Measurements from ENCODE around the gene LYSMD3.

DNA sequence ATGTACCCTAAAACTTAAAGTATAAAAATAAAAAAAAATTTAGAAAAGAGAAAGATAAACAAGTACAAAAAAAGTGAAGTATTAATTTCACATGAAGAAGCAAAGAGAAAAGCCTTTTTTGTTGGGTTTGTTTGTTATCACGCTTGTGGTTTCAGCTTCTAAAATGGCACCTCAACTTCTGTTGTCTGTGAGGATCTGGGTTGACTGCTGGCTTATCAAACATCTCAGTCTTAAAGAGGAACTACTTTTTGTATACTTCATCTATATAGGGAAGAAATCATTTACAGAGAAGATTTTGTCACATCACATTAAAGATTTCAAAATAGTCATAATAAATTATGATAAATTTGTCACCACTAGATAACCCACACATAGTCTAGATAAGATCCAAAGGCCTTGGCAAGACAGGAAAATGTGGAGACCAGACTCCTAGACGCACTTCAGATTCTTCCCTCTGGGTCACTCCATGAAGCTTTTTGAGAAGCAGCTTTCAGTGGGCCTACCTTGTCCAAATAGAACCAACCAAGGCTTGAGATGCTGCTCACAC is 20.4 kb upstream of the LYSMD3 start:
- TF ChIP-seq BCL11A (IDR thresholded peaks at IDR 0.05; ENCODE audit: low read depth, low read length) (no peak), CTCF (IDR thresholded peaks at IDR 0.05 in 2 of 3, conservative IDR thresholded peaks at IDR 0.05 in 1 of 3; ENCODE audit: control insufficient read depth in 2 of 3, extremely low read depth in 1 of 3, insufficient read depth in 1 of 3, low read depth in 3 of 3, low read length in 3 of 3) (no peak), JUNB (IDR thresholded peaks at IDR 0.05) (no peak), POLR2AphosphoS5 (IDR thresholded peaks at IDR 0.05; ENCODE audit: low read length) (no peak), ESRRA (IDR thresholded peaks at IDR 0.05; ENCODE audit: low read length) (no peak), POLR2A (IDR thresholded peaks at IDR 0.05; ENCODE audit: low read depth, low read length) (no peak), USF1 (IDR thresholded peaks at IDR 0.05; ENCODE audit: borderline replicate concordance, extremely low read length, insufficient read depth, low read depth, low read length) (no peak), SIX5 (IDR thresholded peaks at IDR 0.05; ENCODE audit: low read depth, low read length, severe bottlenecking) (no peak), CHD4 (IDR thresholded peaks at IDR 0.05) (no peak), JUND (IDR thresholded peaks at IDR 0.05; ENCODE audit: low read depth, low read length) (no peak), NBN (IDR thresholded peaks at IDR 0.05) (no peak)
- TF ChIP-seq, protein P1, sequence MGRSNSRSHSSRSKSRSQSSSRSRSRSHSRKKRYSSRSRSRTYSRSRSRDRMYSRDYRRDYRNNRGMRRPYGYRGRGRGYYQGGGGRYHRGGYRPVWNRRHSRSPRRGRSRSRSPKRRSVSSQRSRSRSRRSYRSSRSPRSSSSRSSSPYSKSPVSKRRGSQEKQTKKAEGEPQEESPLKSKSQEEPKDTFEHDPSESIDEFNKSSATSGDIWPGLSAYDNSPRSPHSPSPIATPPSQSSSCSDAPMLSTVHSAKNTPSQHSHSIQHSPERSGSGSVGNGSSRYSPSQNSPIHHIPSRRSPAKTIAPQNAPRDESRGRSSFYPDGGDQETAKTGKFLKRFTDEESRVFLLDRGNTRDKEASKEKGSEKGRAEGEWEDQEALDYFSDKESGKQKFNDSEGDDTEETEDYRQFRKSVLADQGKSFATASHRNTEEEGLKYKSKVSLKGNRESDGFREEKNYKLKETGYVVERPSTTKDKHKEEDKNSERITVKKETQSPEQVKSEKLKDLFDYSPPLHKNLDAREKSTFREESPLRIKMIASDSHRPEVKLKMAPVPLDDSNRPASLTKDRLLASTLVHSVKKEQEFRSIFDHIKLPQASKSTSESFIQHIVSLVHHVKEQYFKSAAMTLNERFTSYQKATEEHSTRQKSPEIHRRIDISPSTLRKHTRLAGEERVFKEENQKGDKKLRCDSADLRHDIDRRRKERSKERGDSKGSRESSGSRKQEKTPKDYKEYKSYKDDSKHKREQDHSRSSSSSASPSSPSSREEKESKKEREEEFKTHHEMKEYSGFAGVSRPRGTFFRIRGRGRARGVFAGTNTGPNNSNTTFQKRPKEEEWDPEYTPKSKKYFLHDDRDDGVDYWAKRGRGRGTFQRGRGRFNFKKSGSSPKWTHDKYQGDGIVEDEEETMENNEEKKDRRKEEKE (IDR thresholded peaks at IDR 0.05), result no peak
- TF ChIP-seq, protein P2, sequence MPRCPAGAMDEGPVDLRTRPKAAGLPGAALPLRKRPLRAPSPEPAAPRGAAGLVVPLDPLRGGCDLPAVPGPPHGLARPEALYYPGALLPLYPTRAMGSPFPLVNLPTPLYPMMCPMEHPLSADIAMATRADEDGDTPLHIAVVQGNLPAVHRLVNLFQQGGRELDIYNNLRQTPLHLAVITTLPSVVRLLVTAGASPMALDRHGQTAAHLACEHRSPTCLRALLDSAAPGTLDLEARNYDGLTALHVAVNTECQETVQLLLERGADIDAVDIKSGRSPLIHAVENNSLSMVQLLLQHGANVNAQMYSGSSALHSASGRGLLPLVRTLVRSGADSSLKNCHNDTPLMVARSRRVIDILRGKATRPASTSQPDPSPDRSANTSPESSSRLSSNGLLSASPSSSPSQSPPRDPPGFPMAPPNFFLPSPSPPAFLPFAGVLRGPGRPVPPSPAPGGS (IDR thresholded peaks at IDR 0.05; ENCODE audit: borderline replicate concordance, insufficient read depth, low read depth, low read length, poor library complexity, severe bottlenecking), result no peak
